Psoas muscle (tissue), 8 donors: Measurements from ENCODE around the gene NAMPT. TPM values are rescaled to one million over a fixed set of nuclear protein-coding genes. Genes with fewer than 3 reads are reported as not detected.

Experiments used
- ATAC-seq, 4 donors: fragments of 200-7000 bp; cut with Tn5 transposase; one replicate each; pipeline ENCODE4 v1.9.1; 2020; ENCODE audit warnings: moderate library complexity in 3 of 4, mild to moderate bottlenecking in 2 of 4
- DNase-seq, 2 donors: peaks; one replicate each; pipeline ENCODE4 v3.0.0-alpha.2; 2020
- H3K27ac ChIP-seq: fragments of 200-600 bp; one replicate; pipeline ENCODE4 v1.8.0; 2022
- H3K27me3 ChIP-seq, 3 donors: fragments of 200-600 bp in 1 of 3; one replicate each; pipeline versions ENCODE4 v1.6.1 to v1.8.0; 2013 to 2022; ENCODE audit warnings: low read length in 2 of 3, mild to moderate bottlenecking in 2 of 3, moderate library complexity in 1 of 3; ENCODE audit not compliant: insufficient read depth in 3 of 3
- H3K36me3 ChIP-seq, 2 donors: fragments of 200-600 bp in 1 of 2; one replicate each; pipeline versions ENCODE4 v1.6.1 to v1.8.0; 2013 to 2022; ENCODE audit warnings: low read depth in 1 of 2, mild to moderate bottlenecking in 1 of 2, moderate library complexity in 1 of 2; ENCODE audit not compliant: insufficient read depth in 1 of 2
- H3K4me1 ChIP-seq: fragments of 200-600 bp; one replicate; pipeline ENCODE4 v1.8.0; 2022
- H3K4me3 ChIP-seq: fragments of 200-600 bp; one replicate; pipeline ENCODE4 v1.8.0; 2022; ENCODE audit warnings: mild to moderate bottlenecking
- H3K9me3 ChIP-seq: fragments of 200-600 bp; one replicate; pipeline ENCODE4 v1.8.0; 2022
- WGBS, 3 donors: extraction: QIAGEN DNeasy Blood & Tissue Kit; methylation state at CpG; one replicate each; pipeline versions ENCODE4 v1.1.6 to v1.1.7; 2013; 5-methylcytosine and 5-hydroxymethylcytosine counted together
- intact Hi-C, 2 donors: fragments of 100-400 bp; cut with DNase I; formaldehyde crosslinking; loops; one replicate each; pipeline versions ENCODE4 v1.11.0 to v1.14.2; 2022
- polyA plus RNA-seq, 3 donors: library from polyadenylated mRNA; stranded (reverse); fragments of 200-250 nt; gene quantifications; one replicate each; pipeline ENCODE4 v1.2.3, GENCODE V29; 2013
- total RNA-seq, 4 donors: library from RNA; stranded (reverse); fragmentation: NEBNext Ultra II Directional in 2 of 4; extraction: Animal tissue kit (Norgen Biotek cat#: 25700) in 2 of 4; gene quantifications; one replicate each; pipeline versions ENCODE4 v1.2.1 to v1.2.4, GENCODE V29; 2021 to 2023
- TF ChIP-seq, protein P1 (sequence below): fragments of 200-600 bp; IDR thresholded peaks from one replicate; pipeline ENCODE4 v1.8.0; 2022; ENCODE audit warnings: antibody characterized with exemption
- donor health status: healthy with polysubstance abuse.
- donor health status: DM: no; HTN: no; CAD: no; lungs with moderate emphysema.
- donor health status: Bipolar disorder and iron deficiency.
- donor health status: healthy.
- donor health status: DM: yes; HTN: yes; CAD: no.
- donor health status: DM: no; HTN: no; CAD: no.
- donor health status: DM: no; HTN: no; CAD: no.
- donor health status: DM: yes; HTN: yes; CAD: no.

NAMPT gene
- total and polyA plus RNA-seq, 7 donors = 57.2 to 401 (median 130) TPM

GRCh38 chr7:106262221-106262881 lies 22.4 kb downstream of the NAMPT start:
- WGBS, 3 donors = 85 to 97% (median 87%) methylated on average over 2 of the region's 2 CpGs
- H3K4me1 ChIP-seq = no peaks in the 10 kb centered on the region

GRCh38 chr7:106260136-106260561 lies 24.6 kb downstream of the NAMPT start:
- no peaks in the 10 kb centered on the region for H3K4me1 ChIP-seq
- TF ChIP-seq, protein P1, sequence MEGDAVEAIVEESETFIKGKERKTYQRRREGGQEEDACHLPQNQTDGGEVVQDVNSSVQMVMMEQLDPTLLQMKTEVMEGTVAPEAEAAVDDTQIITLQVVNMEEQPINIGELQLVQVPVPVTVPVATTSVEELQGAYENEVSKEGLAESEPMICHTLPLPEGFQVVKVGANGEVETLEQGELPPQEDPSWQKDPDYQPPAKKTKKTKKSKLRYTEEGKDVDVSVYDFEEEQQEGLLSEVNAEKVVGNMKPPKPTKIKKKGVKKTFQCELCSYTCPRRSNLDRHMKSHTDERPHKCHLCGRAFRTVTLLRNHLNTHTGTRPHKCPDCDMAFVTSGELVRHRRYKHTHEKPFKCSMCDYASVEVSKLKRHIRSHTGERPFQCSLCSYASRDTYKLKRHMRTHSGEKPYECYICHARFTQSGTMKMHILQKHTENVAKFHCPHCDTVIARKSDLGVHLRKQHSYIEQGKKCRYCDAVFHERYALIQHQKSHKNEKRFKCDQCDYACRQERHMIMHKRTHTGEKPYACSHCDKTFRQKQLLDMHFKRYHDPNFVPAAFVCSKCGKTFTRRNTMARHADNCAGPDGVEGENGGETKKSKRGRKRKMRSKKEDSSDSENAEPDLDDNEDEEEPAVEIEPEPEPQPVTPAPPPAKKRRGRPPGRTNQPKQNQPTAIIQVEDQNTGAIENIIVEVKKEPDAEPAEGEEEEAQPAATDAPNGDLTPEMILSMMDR = no peak
- no peaks in the 10 kb centered on the region for H3K9me3 ChIP-seq
- 72 to 90% (median 78%) methylated on average over 2 of the region's 2 CpGs for WGBS, 3 donors
- peaks cover 12 to 100% of the 10 kb centered on the region in 2 donors for H3K36me3 ChIP-seq
- ATAC-seq (peak in 2 of 4 donors; percentile 9 to 24), DNase-seq (no peak)
- intact Hi-C loops = no loop called here
- no peak overlapping the region for H3K4me3 ChIP-seq
- no peak overlapping the region for H3K27ac ChIP-seq
- H3K27me3 ChIP-seq = no peaks in the 10 kb centered on the region

More at GRCh38 chr7:106262221-106262881, 22.4 kb downstream of the NAMPT start:
- intact Hi-C loops = no loop called here
- H3K36me3 ChIP-seq = peaks cover 12 to 100% of the 10 kb centered on the region in 2 donors
- no peak overlapping the region for H3K4me3 ChIP-seq
- H3K27me3 ChIP-seq = no peaks in the 10 kb centered on the region
- H3K27ac ChIP-seq = no peak overlapping the region
- DNase-seq (no peak), ATAC-seq (no peak)
- TF ChIP-seq, protein P1 = no peak
- H3K9me3 ChIP-seq = no peaks in the 10 kb centered on the region

DNA sequence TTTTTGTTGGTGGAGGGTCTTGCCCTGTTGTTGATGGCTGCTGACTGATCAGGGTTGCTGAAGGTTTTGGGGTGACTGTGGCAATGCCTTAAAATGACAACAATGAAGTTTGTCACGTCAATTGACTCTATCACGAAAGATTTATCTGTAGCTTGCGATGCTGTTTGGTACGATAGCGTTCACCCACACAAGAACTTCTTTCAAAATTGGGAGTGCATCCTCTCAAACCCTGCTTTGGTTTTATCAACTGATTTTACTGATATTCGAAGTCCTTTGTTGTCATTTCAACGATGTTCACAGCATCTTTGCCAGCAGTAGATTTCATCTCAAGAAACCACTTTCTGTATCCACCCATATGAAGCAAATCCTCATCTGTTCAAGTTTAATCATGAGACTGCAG lies 26.0 kb downstream of the NAMPT start:
- ATAC-seq (no peak), DNase-seq (no peak)
- Histone ChIP-seq H3K27ac (no peak overlapping the region), H3K36me3 (peaks cover 13 to 100% of the 10 kb centered on the region in 2 donors), H3K4me1 (no peaks in the 10 kb centered on the region), H3K27me3 (no peaks in the 10 kb centered on the region), H3K4me3 (no peak overlapping the region), H3K9me3 (no peaks in the 10 kb centered on the region)
- WGBS, 3 donors = 82 to 90% (median 88%) methylated on average over 7 of the region's 7 CpGs
- TF ChIP-seq, protein P1 = no peak
- intact Hi-C loops = no loop called here

GRCh38 chr7:106257752-106258151 lies 27.0 kb downstream of the NAMPT start:
- DNase-seq = no peak
- no peaks in the 10 kb centered on the region for H3K4me1 ChIP-seq
- H3K4me3 ChIP-seq = no peak overlapping the region
- TF ChIP-seq, protein P1 = no peak
- H3K27ac ChIP-seq = no peak overlapping the region
- H3K36me3 ChIP-seq = peaks cover 15 to 100% of the 10 kb centered on the region in 2 donors
- ATAC-seq = peak in 2 of 4 donors; percentile 11 to 26
- no peaks in the 10 kb centered on the region for H3K9me3 ChIP-seq
- no peaks in the 10 kb centered on the region for H3K27me3 ChIP-seq
- 87 to 89% (median 89%) methylated on average over 3 of the region's 3 CpGs for WGBS, 3 donors
- intact Hi-C loops = no loop called here

DNA sequence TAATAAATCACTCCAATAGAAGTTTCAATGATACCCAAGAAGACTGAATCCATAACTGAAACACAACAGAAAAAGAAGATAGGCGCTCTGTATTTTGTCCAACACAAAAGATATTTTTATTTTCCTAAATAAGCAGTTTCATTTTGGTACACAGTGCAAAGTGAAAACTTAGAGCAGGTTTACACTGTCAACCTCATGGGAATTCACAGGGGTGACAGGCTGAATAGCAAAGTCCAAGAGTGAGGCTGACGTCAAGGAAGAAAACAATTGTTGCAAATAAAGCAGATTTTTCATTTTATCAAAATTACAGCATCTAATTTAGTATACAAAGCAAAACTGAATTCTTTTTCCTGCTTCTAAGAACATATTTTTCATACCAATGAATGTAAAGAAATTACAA lies 28.6 kb downstream of the NAMPT start:
- H3K27ac ChIP-seq = no peak overlapping the region
- 81 to 94% (median 88%) methylated on average over 2 of the region's 2 CpGs for WGBS, 3 donors
- no peaks in the 10 kb centered on the region for H3K27me3 ChIP-seq
- DNase-seq = no peak
- peaks cover 17 to 100% of the 10 kb centered on the region in 2 donors for H3K36me3 ChIP-seq
- H3K4me1 ChIP-seq = no peaks in the 10 kb centered on the region
- ATAC-seq = no peak
- H3K4me3 ChIP-seq = no peak overlapping the region
- TF ChIP-seq, protein P1 = no peak
- intact Hi-C loops = no loop called here
- H3K9me3 ChIP-seq = no peaks in the 10 kb centered on the region
